Breast epithelium (tissue), 4 donors: ENCODE data around the gene GULP1. TPM values are rescaled to one million over a fixed set of nuclear protein-coding genes. Genes with fewer than 3 reads are reported as not detected.

Experiments used
- DNase-seq, 2 donors: peaks; one replicate each; pipeline ENCODE4 v3.0.0-alpha.2; 2019; ENCODE audit warnings: low spot score in 2 of 2
- H3K27ac ChIP-seq, 2 donors: fragments of 200-600 bp; sonication (generic) in 1 of 2; one replicate each; pipeline ENCODE4 v1.5.1; 2016 to 2019; ENCODE audit warnings: mild to moderate bottlenecking in 1 of 2
- H3K27me3 ChIP-seq, 2 donors: fragments of 200-600 bp; sonication (generic) in 1 of 2; one replicate each; pipeline versions ENCODE4 v1.5.1 to v1.6.0; 2017 to 2019; ENCODE audit warnings: control low read depth in 1 of 2, mild to moderate bottlenecking in 1 of 2
- H3K36me3 ChIP-seq: fragments of 200-600 bp; one replicate; pipeline ENCODE4 v1.5.1; 2019
- H3K4me1 ChIP-seq, 2 donors: fragments of 200-600 bp; sonication (generic); one replicate each; pipeline ENCODE4 v1.5.1; 2016 to 2019; ENCODE audit warnings: control low read depth in 1 of 2
- H3K4me3 ChIP-seq, 3 donors: fragments of 200-600 bp; sonication (generic); 1 replicate in 2 of 3; 2 replicates in 1 of 3; pipeline ENCODE4 v1.5.1; 2016 to 2019; ENCODE audit warnings: mild to moderate bottlenecking in 3 of 3, moderate library complexity in 2 of 3
- H3K9me3 ChIP-seq, 2 donors: fragments of 200-600 bp; sonication (generic) in 1 of 2; one replicate each; pipeline ENCODE4 v1.5.1; 2016 to 2019; ENCODE audit warnings: control low read depth in 1 of 2
- CTCF ChIP-seq, 3 donors: fragments of 450-650 bp; IDR thresholded peaks; one replicate each; pipeline ENCODE4 v1.5.1; 2016 to 2017; ENCODE audit warnings: antibody characterized with exemption in 3 of 3, mild to moderate bottlenecking in 3 of 3, moderate library complexity in 3 of 3
- POLR2A ChIP-seq: fragments of 450-650 bp; IDR thresholded peaks from one replicate; pipeline ENCODE4 v1.6.1; 2016; ENCODE audit warnings: antibody characterized with exemption, mild to moderate bottlenecking, moderate library complexity
- POLR2AphosphoS5 ChIP-seq, 3 donors: sonication (generic); formaldehyde crosslinking; IDR thresholded peaks; one replicate each; pipeline ENCODE4 v1.6.1; 2017; ENCODE audit warnings: antibody characterized with exemption in 3 of 3
- intact Hi-C: fragments of 100-400 bp; cut with DNase I; formaldehyde crosslinking; loops from one replicate; pipeline ENCODE4 v1.15.1; 2023; ENCODE audit warnings: low total_unique reads
- total RNA-seq, 3 donors: library from RNA; depleted of rRNA; stranded (reverse); fragments of >200 nt; gene quantifications; one replicate each; pipeline ENCODE4 v1.1.0, GENCODE V29; 2016

GULP1 gene
- total RNA-seq, 3 donors from 2014 or later, result 16.5 to 47.9 (median 43.8) TPM

GRCh38 chr2:188349019-188349418 is 57.3 kb downstream of the GULP1 start:
- no peaks in the 10 kb centered on the region for H3K4me1 ChIP-seq
- H3K27ac ChIP-seq, result no peak overlapping the region
- TF ChIP-seq CTCF (IDR thresholded peaks at IDR 0.05) (no peak), POLR2AphosphoS5 (IDR thresholded peaks at IDR 0.05) (no peak), POLR2A (no peak)
- H3K4me3 ChIP-seq, result no peak overlapping the region
- intact Hi-C loops, result no loop called here
- no peaks in the 10 kb centered on the region for H3K36me3 ChIP-seq
- DNase-seq, result no peak
- H3K27me3 ChIP-seq, result no peaks in the 10 kb centered on the region
- H3K9me3 ChIP-seq, result no peaks in the 10 kb centered on the region

GRCh38 chr2:188353282-188353681 is 61.6 kb downstream of the GULP1 start:
- no peak for DNase-seq
- no peak for TF ChIP-seq CTCF (IDR thresholded peaks at IDR 0.05)
- TF ChIP-seq POLR2A, result no peak
- TF ChIP-seq POLR2AphosphoS5 (IDR thresholded peaks at IDR 0.05), result no peak
- intact Hi-C loops, result no loop called here
- no peaks in the 10 kb centered on the region for H3K27me3 ChIP-seq
- H3K27ac ChIP-seq, result no peak overlapping the region
- H3K36me3 ChIP-seq, result no peaks in the 10 kb centered on the region
- no peaks in the 10 kb centered on the region for H3K4me1 ChIP-seq
- no peaks in the 10 kb centered on the region for H3K9me3 ChIP-seq
- H3K4me3 ChIP-seq, result no peak overlapping the region

- no peak for TF ChIP-seq POLR2A
- no peak for TF ChIP-seq CTCF (IDR thresholded peaks at IDR 0.05)
- TF ChIP-seq POLR2AphosphoS5 (IDR thresholded peaks at IDR 0.05), result no peak
- Histone ChIP-seq H3K4me1 (no peaks in the 10 kb centered on the region), H3K36me3 (no peaks in the 10 kb centered on the region), H3K4me3 (no peak overlapping the region), H3K9me3 (no peaks in the 10 kb centered on the region), H3K27me3 (no peaks in the 10 kb centered on the region), H3K27ac (no peak overlapping the region)
- intact Hi-C loops, result no loop called here
- DNase-seq, result no peak
Measured at GRCh38 chr2:188360485-188361263, 69.0 kb downstream of the GULP1 start.

- H3K4me1 ChIP-seq, result no peaks in the 10 kb centered on the region
- no peaks in the 10 kb centered on the region for H3K36me3 ChIP-seq
- TF ChIP-seq POLR2A (no peak), POLR2AphosphoS5 (IDR thresholded peaks at IDR 0.05) (no peak), CTCF (IDR thresholded peaks at IDR 0.05) (no peak)
- no peak overlapping the region for H3K27ac ChIP-seq
- intact Hi-C loops, result no loop called here
- no peaks in the 10 kb centered on the region for H3K9me3 ChIP-seq
- no peak for DNase-seq
- no peaks in the 10 kb centered on the region for H3K27me3 ChIP-seq
- H3K4me3 ChIP-seq, result no peak overlapping the region
Measured at GRCh38 chr2:188364033-188364630, 72.5 kb downstream of the GULP1 start.

- intact Hi-C loops, result no loop called here
- TF ChIP-seq CTCF (IDR thresholded peaks at IDR 0.05) (no peak), POLR2AphosphoS5 (IDR thresholded peaks at IDR 0.05) (no peak), POLR2A (no peak)
- no peak overlapping the region for H3K27ac ChIP-seq
- no peaks in the 10 kb centered on the region for H3K9me3 ChIP-seq
- no peaks in the 10 kb centered on the region for H3K27me3 ChIP-seq
- H3K4me1 ChIP-seq, result no peaks in the 10 kb centered on the region
- H3K36me3 ChIP-seq, result no peaks in the 10 kb centered on the region
- no peak for DNase-seq
- H3K4me3 ChIP-seq, result no peak overlapping the region
Measured at GRCh38 chr2:188365058-188365641, 73.5 kb downstream of the GULP1 start.
